H1 (cell line): ENCODE results near the gene MICALL1. TPM values are rescaled to one million over a fixed set of nuclear protein-coding genes. Genes with fewer than 3 reads are reported as not detected.

Experiments used
- CTCF ChIA-PET: fragments of 300-600 bp; sonication (Branson Sonifier 250); formaldehyde crosslinking; loops from one replicate; lab custom pipeline; 2021; ENCODE audit not compliant: partially characterized antibody; lab: Charles Lee
- POLR2A ChIA-PET: fragments of 300-600 bp; sonication (Branson Sonifier 250); formaldehyde crosslinking; loops from one replicate; lab custom pipeline; 2021; ENCODE audit warnings: inconsistent platforms; ENCODE audit not compliant: partially characterized antibody; lab: Charles Lee
- DNase-seq, 2 experiments: peaks; one replicate each; pipeline versions ENCODE4 v3.0.0 to v3.0.0-alpha.2; 2010 to 2022; ENCODE audit warnings: low spot score in 2 of 2, low read depth in 1 of 2, mixed read lengths in 1 of 2
- FAIRE-seq: peaks from 2 replicates; lab custom pipeline; 2011; peaks lifted over from hg19 to GRCh38; lab: Jason Lieb, UNC
- H2AFZ ChIP-seq: 2 replicates; pipeline ENCODE4 v1.8.1; 2012; ENCODE audit warnings: low read length, inconsistent platforms
- H2AK5ac ChIP-seq: 2 replicates; pipeline ENCODE4 v1.6.1; 2013; ENCODE audit warnings: low read depth, low read length
- H2BK120ac ChIP-seq: replicated peaks from 2 replicates; pipeline ENCODE3; 2013; ENCODE audit warnings: low read depth, low read length, inconsistent platforms
- H2BK12ac ChIP-seq: 2 replicates; pipeline ENCODE4 v1.6.1; 2013; ENCODE audit warnings: low read depth, low read length
- H2BK15ac ChIP-seq: 2 replicates; pipeline ENCODE4 v1.6.1; 2013; ENCODE audit warnings: low read length
- H2BK20ac ChIP-seq: 2 replicates; pipeline ENCODE4 v1.6.1; 2013; ENCODE audit warnings: low read length
- H2BK5ac ChIP-seq: 2 replicates; pipeline ENCODE4 v1.6.1; 2013; ENCODE audit warnings: low read depth, low read length
- H3K14ac ChIP-seq: 2 replicates; pipeline ENCODE4 v1.6.1; 2013; ENCODE audit warnings: inconsistent platforms; ENCODE audit not compliant: insufficient read length
- H3K18ac ChIP-seq: 2 replicates; pipeline ENCODE4 v1.6.1; 2013; ENCODE audit warnings: low read length; ENCODE audit errors: extremely low read depth
- H3K23ac ChIP-seq: 2 replicates; pipeline ENCODE4 v1.6.1; 2013; ENCODE audit warnings: inconsistent platforms; ENCODE audit not compliant: insufficient read length
- H3K23me2 ChIP-seq: 2 replicates; pipeline ENCODE4 v1.6.1; 2013; ENCODE audit warnings: low read depth, low read length
- H3K27ac ChIP-seq: 2 replicates; pipeline ENCODE4 v1.6.1; 2011; ENCODE audit warnings: low read depth, low read length, inconsistent platforms
- H3K27me3 ChIP-seq, 4 experiments: replicated peaks in 1 of 4; 1 replicate in 1 of 4; 2 replicates in 3 of 4; pipeline versions ENCODE4 v1.6.1 to v1.8.1; 2011 to 2013; ENCODE audit warnings: low read length in 3 of 4, mild to moderate bottlenecking in 3 of 4, inconsistent platforms in 2 of 4, mixed read lengths in 2 of 4, moderate library complexity in 1 of 4; ENCODE audit not compliant: control insufficient read depth in 3 of 4, insufficient read depth in 3 of 4; ENCODE audit errors: extremely low read depth in 1 of 4
- H3K36me3 ChIP-seq, 4 experiments: 2 replicates each; pipeline versions ENCODE4 v1.6.1 to v1.8.1; 2011 to 2013; ENCODE audit warnings: mild to moderate bottlenecking in 4 of 4, low read length in 3 of 4, moderate library complexity in 2 of 4, control low read depth in 1 of 4, inconsistent platforms in 1 of 4; ENCODE audit not compliant: insufficient read depth in 4 of 4, control insufficient read depth in 2 of 4
- H3K4ac ChIP-seq: replicated peaks from 2 replicates; pipeline ENCODE3; 2013; ENCODE audit warnings: low read length, low read depth, mixed read lengths, inconsistent platforms; ENCODE audit not compliant: insufficient read length
- H3K4me1 ChIP-seq, 4 experiments: replicated peaks in 1 of 4; 1 replicate in 1 of 4; 2 replicates in 3 of 4; pipeline versions ENCODE4 v1.6.1 to v1.8.1; 2011 to 2013; ENCODE audit warnings: low read length in 3 of 4, inconsistent platforms in 2 of 4, mixed read lengths in 1 of 4; ENCODE audit not compliant: insufficient read depth in 4 of 4, control insufficient read depth in 3 of 4
- H3K4me2 ChIP-seq, 2 experiments: 2 replicates each; pipeline versions ENCODE4 v1.6.1 to v1.8.1; 2011 to 2013; ENCODE audit warnings: low read depth in 2 of 2, low read length in 2 of 2, control low read depth in 1 of 2, inconsistent platforms in 1 of 2, mild to moderate bottlenecking in 1 of 2; ENCODE audit not compliant: insufficient read depth in 1 of 2
- H3K4me3 ChIP-seq, 4 experiments: fragments of 200-600, 300-600 bp in 1 of 4; sonication (generic), shearing (Covaris generic), sonication (Bioruptor Twin) in 1 of 4; 2 replicates each; pipeline versions ENCODE4 v1.5.1 to v1.8.1; 2011 to 2016; ENCODE audit warnings: low read length in 4 of 4, low read depth in 3 of 4, control low read depth in 2 of 4, inconsistent platforms in 2 of 4, mild to moderate bottlenecking in 2 of 4, mixed read lengths in 1 of 4, moderate library complexity in 1 of 4; ENCODE audit not compliant: insufficient read depth in 2 of 4; ENCODE audit errors: extremely low read depth in 1 of 4
- H3K56ac ChIP-seq: replicated peaks from 2 replicates; pipeline ENCODE3; 2013; ENCODE audit warnings: low read depth, mild to moderate bottlenecking, mixed read lengths, low read length, inconsistent platforms; ENCODE audit not compliant: insufficient read length
- H3K79me1 ChIP-seq: 2 replicates; pipeline ENCODE4 v1.6.1; 2013; ENCODE audit warnings: low read depth, low read length, control low read depth
- H3K79me2 ChIP-seq, 2 experiments: 2 replicates each; pipeline versions ENCODE4 v1.6.1 to v1.8.1; 2012 to 2013; ENCODE audit warnings: low read length in 2 of 2, mild to moderate bottlenecking in 2 of 2, inconsistent platforms in 1 of 2; ENCODE audit not compliant: insufficient read depth in 2 of 2, control insufficient read depth in 1 of 2
- H3K9ac ChIP-seq, 4 experiments: replicated peaks in 1 of 4; 1 replicate in 1 of 4; 2 replicates in 3 of 4; pipeline versions ENCODE4 v1.6.1 to v1.8.1; 2011 to 2013; ENCODE audit warnings: low read depth in 3 of 4, low read length in 3 of 4, control low read depth in 2 of 4, mild to moderate bottlenecking in 2 of 4, moderate library complexity in 2 of 4, inconsistent platforms in 1 of 4; ENCODE audit errors: extremely low read depth in 1 of 4
- H3K9me3 ChIP-seq, 2 experiments: 2 replicates each; pipeline versions ENCODE4 v1.6.1 to v1.8.1; 2012 to 2013; ENCODE audit warnings: mild to moderate bottlenecking in 2 of 2, moderate library complexity in 2 of 2, control low read depth in 1 of 2, inconsistent platforms in 1 of 2, low read depth in 1 of 2, low read length in 1 of 2, mixed read lengths in 1 of 2; ENCODE audit not compliant: insufficient read depth in 2 of 2
- H4K20me1 ChIP-seq, 2 experiments: replicated peaks in 1 of 2; 2 replicates each; pipeline versions ENCODE3 to v1.8.1; 2011 to 2013; ENCODE audit warnings: inconsistent platforms in 2 of 2, low read length in 2 of 2, mild to moderate bottlenecking in 1 of 2; ENCODE audit not compliant: insufficient read depth in 2 of 2, control insufficient read depth in 1 of 2
- H4K5ac ChIP-seq: 2 replicates; pipeline ENCODE4 v1.6.1; 2013; ENCODE audit warnings: low read length, low read depth, mixed read lengths, inconsistent platforms; ENCODE audit not compliant: insufficient read length
- H4K8ac ChIP-seq: 2 replicates; pipeline ENCODE4 v1.8.0; 2013; ENCODE audit warnings: mild to moderate bottlenecking, moderate library complexity, low read length, inconsistent platforms; ENCODE audit not compliant: insufficient read depth; ENCODE audit errors: extremely low read depth
- H4K91ac ChIP-seq: replicated peaks from 2 replicates; pipeline ENCODE3; 2013; ENCODE audit warnings: low read length, mixed read lengths, inconsistent platforms; ENCODE audit not compliant: insufficient read length
- BCL11A ChIP-seq, 2 experiments: IDR thresholded peaks; one replicate each; pipeline ENCODE4 v1.6.1; 2011; ENCODE audit warnings: low read depth in 2 of 2, low read length in 2 of 2, mild to moderate bottlenecking in 2 of 2
- CTCF ChIP-seq, 3 experiments: IDR thresholded peaks; 1 replicate in 2 of 3; 2 replicates in 1 of 3; pipeline versions ENCODE4 v1.5.1 to v1.6.1; 2011; ENCODE audit warnings: low read length in 3 of 3, mild to moderate bottlenecking in 3 of 3, inconsistent platforms in 2 of 3, low read depth in 1 of 3, moderate library complexity in 1 of 3; ENCODE audit not compliant: insufficient read depth in 1 of 3; ENCODE audit errors: control extremely low read depth in 1 of 3
- KDM5A ChIP-seq: fragments of 200-600 bp; IDR thresholded peaks from 2 replicates; pipeline ENCODE4 v1.7.1; 2012; ENCODE audit warnings: mild to moderate bottlenecking, low read length, inconsistent platforms, mixed read lengths
- WGBS, 2 experiments: shearing (Covaris generic) in 1 of 2; methylation state at CpG; one replicate each; pipeline versions ENCODE4 v1.1.6 to v1.1.7; 2013 to 2015; ENCODE audit warnings: low lambda C conversion rate in 2 of 2, mixed read lengths in 2 of 2, inconsistent platforms in 1 of 2, low coverage in 1 of 2, missing lambda C conversion rate in 1 of 2; ENCODE audit not compliant: insufficient replicate concordance in 2 of 2, insufficient coverage in 1 of 2, insufficient read length in 1 of 2; ENCODE audit errors: extremely low coverage in 1 of 2, missing lambda C conversion rate in 1 of 2; 5-methylcytosine and 5-hydroxymethylcytosine counted together
- polyA plus RNA-seq, 7 experiments: library from polyadenylated mRNA; depleted of rRNA in 3 of 7; stranded (reverse) in 5 of 7; unstranded in 2 of 7; fragments of >200 nt in 5 of 7; fragments of 200-250 nt in 2 of 7; gene quantifications; 1 replicate in 5 of 7; 2 replicates in 1 of 7; 4 replicates in 1 of 7; pipeline versions ENCODE4 v1.2.1 to v1.2.3, GENCODE V29; 2011 to 2013; ENCODE audit warnings: missing spikeins in 2 of 7, mixed read lengths in 2 of 7
- total RNA-seq: library from RNA; stranded (reverse); fragmentation: NEBNext Ultra II Directional; extraction: Animal tissue kit (Norgen Biotek cat#: 25700); gene quantifications from 2 replicates; pipeline ENCODE4 v1.2.1, GENCODE V29; 2021

Gene MICALL1
- total and polyA plus RNA-seq, 2 of the 8 experiments (the other 6 are each of a cell fraction or from before 2014, with no cell fraction given) = 17.7 to 32.1 TPM

- Histone ChIP-seq H3K9me3 (no peaks in the 10 kb centered on the region), H3K36me3 (peaks cover 2 to 22% (median 12%) of the 10 kb centered on the region in 4 experiments; a peak in 6 of 8 replicates), H4K5ac (no peak overlapping the region), H3K56ac (no peak overlapping the region), H2BK120ac (no peak overlapping the region), H3K4ac (no peak overlapping the region), H4K8ac (no peak overlapping the region), H2AFZ (no peak overlapping the region), H4K20me1 (peaks cover 2 to 3% of the 10 kb centered on the region in 2 experiments), H3K79me1 (no peaks in the 10 kb centered on the region), H3K14ac (no peak overlapping the region), H3K23me2 (no peaks in the 10 kb centered on the region), H2BK5ac (no peak overlapping the region), H2BK12ac (no peak overlapping the region), H2AK5ac (no peak overlapping the region), H4K91ac (no peak overlapping the region), H3K18ac (no peak overlapping the region), H2BK20ac (no peak overlapping the region), H3K9ac (no peak overlapping the region), H3K27me3 (no peaks in the 10 kb centered on the region), H3K4me2 (no peak overlapping the region), H3K4me1 (no peaks in the 10 kb centered on the region), H3K27ac (no peak overlapping the region), H2BK15ac (no peak overlapping the region), H3K79me2 (no peaks in the 10 kb centered on the region), H3K4me3 (no peak overlapping the region), H3K23ac (no peak overlapping the region)
- ChIA-PET CTCF (interaction anchor here (1.2 to 2.9 kb wide), 4 partner anchors 8 to 59 kb away, joined by 3 to 13 read pairs (median 4); no protein-coding TSS in a partner anchor), POLR2A (no interaction called here)
- TF ChIP-seq KDM5A (no peak), BCL11A (IDR thresholded peaks at IDR 0.05; ENCODE audit: low read depth in 2 of 2, low read length in 2 of 2) (no peak), CTCF (IDR thresholded peaks at IDR 0.05; ENCODE audit: control extremely low read depth in 1 of 3, insufficient read depth in 1 of 3, low read depth in 1 of 3, low read length in 3 of 3) (peak in 1 of 3 experiments; percentile 29; a peak in 1 of 4 replicates)
- no peak for FAIRE-seq
- DNase-seq = no peak
- WGBS, 2 experiments = 87% methylated on average over 6 of the region's 11 CpGs; no CpG with 5 or more reads in 1 of the 2 experiments
Measured at GRCh38 chr22:37922191-37922590, 16.1 kb downstream of the MICALL1 start.
